GM18526 (cell line): ENCODE results near the gene FSIP1.

Experiments
- POLR2A ChIP-seq: IDR thresholded peaks from 3 replicates; pipeline ENCODE4 v1.6.1; 2011; ENCODE audit not compliant: insufficient read length; ENCODE audit errors: extremely low read depth

Gene FSIP1

DNA sequence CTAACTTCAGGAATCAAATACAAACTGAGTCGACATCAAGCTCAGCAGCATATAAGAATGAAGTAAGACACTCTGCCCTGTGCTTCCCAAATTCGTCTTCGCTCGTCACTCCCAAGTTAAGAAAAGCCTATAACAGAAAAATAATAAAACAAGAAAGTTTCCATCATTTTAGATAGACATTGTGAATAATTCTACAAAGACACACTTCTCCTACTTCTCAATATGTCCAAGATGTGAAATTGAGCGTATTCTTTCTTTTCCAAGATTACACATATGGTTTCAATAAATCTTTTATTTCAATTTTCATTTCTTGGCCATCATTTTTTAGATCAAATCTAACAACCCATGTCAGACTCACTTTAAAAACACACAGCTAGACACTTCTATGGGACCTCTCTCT, 85.1 kb downstream of the FSIP1 start:
- TF ChIP-seq POLR2A = no peak

DNA sequence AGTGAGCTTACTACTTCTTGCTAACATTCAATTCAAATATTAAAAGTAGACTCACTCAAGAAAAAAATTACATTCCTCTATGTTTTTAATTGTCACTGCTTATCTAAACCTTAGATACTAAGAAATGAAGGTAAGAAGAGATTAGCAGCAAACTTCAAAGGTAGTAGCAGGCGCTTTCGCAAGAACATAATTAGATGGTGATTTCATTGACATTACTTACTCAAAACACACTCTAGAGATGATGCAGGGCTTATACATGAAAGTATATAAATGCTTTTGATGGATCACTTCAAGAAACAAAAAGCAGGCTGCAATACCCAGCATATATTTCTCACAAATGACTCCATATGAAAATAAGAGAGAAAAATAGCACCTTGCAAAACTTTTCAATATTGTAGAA, 86.8 kb downstream of the FSIP1 start:
- TF ChIP-seq POLR2A = no peak

DNA sequence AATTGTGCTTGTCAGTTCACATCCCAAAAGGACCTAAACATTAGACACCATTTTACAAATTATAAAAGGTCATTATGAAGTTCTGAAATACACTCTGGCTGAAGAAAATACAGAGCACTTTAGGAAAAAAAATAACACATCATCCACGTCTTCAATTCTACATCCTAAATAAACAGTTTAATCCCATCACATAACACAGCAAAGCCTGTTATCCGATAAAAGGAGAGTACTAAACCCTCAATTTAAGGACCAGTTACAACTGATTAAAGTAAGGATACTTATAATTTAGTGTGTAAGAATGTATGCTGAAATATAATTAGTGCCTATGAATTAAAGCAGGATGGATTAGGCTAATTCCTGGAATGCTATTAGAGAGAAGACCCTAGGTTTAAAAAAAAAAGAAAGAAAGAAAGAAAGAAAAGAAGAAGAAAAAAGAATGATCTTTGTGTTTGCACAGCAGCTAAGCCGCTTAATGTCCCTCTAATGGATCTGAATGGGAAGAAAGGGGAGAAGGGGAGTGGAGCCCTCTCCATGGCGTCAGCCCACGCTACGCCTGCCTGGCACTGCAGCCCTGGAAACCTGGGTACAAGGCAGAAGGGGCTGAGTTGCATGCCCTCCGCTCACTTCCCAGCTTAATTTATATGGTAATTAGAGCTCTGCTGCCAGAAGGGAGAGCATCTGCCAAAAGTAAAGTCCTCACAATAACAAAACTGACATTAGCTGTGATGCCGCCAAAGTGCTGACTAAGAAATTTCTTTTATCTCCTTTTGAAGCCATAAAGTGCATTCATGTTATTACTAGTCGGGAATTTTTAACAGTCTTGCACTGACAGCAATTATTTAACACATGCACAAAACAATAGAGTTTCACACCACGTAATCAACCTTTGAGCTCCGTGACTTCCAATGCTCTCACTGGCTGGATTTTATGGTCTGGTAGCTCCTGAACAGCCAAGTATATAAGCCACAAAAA, 90.0 kb downstream of the FSIP1 start:
- no peak for TF ChIP-seq POLR2A

DNA sequence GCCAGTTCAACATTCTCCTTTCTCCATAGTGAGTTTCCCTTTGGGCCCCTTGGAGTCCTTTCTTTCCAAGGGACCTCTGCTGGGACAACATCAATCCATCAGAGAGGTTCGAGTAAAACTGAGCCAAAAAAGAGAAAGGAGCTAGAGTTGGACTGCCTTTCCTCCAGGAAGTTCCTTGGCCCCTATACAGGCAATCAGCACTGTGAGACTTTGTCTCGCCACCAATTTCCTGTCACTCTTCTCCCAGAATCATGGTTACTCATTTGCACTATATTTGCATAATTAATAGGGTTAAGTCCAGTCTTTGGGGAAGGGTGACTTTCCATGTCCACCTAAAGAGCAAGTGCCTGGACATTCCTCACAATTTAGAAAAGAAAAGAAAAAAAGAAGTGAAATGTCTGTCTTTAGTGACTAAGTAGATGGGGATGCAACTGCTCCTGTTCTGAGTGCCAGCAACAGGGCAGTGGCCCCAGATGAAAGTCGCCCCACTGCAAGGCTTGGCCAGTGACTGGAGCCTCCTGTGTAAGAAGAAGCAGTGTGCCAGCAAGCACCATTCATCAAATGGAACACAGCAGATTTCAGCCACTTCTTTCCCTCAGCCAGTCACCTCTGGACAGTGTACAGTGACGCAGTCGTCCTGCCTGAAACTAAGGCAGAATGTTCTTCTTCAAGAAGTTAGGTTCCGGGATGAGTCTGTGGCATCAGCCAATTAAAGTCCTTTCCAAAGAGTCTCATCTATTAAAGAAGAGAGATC, 91.6 kb downstream of the FSIP1 start:
- TF ChIP-seq POLR2A = no peak

DNA sequence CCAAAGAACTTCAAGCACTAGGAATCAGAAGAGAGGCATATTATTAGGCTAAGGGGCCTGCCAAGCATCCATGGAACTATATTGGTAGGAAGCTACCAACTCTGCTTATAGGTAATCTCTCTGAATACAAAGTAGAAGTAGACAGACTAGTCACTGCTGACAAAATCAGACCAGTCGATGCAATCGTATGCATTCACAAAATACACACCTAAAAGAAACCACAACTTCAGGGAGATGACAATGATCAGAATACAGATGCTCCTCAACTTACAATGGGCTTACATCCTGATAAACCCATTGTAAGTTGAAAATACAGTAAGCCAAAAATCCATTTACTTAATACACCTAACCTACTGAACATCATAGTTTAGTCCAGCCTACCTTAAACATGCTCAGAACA, 94.7 kb downstream of the FSIP1 start:
- TF ChIP-seq POLR2A = no peak

DNA sequence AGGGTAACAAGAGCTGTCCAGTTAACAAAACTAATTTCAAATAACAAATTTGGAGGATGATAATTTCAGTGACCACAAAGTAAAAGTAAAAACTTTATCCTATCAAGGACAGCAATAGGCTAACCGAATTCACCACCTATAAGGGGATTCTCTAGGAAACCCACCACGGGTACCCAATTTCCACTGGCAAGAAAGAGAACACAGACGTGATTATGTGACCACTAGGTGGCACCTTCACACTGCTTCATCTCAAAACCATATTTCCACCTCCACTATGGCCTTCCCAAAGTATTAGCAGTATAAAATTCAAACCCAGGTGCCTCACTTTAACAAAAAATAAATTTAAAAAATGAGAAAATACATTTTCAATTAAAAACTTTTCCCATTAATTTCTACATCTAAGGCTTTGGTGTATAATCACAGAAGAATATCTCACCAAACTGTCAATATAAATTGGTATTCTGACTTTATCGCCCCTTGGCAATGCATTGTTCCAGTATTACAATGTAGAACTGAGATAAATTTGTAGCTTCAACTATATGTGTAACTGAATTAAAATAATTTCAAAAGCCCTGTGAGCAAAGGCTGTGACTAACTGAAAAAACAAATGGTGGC, 96.5 kb downstream of the FSIP1 start:
- TF ChIP-seq POLR2A = no peak

DNA sequence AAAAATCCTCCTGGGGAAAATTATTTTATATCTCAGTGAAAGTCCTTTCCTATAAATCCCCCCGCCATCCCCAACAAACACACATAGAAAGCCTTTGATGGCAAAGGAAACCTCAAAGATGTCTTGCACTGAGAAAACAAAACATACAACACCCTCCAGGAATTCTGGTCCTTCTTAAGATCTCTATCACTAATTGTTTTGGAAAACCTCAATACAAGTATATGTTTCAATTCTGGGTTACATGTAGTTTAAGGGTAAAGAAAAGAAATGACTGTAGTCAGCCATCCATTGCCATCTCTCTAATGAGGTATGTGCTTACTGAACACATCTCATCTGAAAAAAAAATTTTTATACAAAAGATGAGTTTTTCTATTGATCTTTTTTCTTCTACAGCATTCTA, 97.3 kb downstream of the FSIP1 start:
- TF ChIP-seq POLR2A = no peak

DNA sequence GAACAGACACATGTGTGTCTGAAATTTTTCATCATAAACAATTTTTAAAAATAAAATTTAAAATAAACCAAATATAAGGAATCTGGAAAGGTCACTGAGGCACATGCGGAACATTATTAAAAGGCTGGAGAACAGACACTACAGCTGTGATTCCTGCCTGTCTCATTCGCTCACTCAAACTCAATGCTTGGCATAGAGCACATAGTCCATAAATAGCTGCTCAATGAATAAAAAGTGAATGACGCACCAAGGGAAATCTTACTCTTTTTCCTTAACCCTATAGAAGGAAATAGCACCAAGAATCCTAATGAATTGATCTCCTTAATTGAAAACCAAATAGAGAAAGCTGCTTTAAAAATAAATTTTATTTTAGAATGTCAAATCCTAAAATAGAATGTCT, 98.4 kb downstream of the FSIP1 start:
- TF ChIP-seq POLR2A = no peak

DNA sequence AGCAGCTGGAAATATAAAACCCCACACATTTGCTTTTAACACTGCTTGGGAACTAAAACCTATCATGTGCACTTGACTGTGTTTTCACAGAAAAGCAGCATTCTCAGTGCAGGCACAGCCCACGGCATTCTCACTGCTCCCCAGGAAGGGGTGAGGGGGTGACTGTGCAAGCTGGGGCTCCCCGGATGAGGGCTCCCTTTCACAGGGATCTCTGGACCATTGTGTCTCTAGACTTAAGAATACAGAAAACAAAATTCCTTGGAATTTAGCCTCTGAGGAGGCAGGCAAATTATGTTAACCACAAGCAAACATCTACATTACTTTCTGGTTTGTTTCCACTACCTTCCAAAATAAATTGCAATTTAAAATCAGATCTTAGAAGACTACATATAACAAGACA, 100.3 kb downstream of the FSIP1 start:
- no peak for TF ChIP-seq POLR2A

DNA sequence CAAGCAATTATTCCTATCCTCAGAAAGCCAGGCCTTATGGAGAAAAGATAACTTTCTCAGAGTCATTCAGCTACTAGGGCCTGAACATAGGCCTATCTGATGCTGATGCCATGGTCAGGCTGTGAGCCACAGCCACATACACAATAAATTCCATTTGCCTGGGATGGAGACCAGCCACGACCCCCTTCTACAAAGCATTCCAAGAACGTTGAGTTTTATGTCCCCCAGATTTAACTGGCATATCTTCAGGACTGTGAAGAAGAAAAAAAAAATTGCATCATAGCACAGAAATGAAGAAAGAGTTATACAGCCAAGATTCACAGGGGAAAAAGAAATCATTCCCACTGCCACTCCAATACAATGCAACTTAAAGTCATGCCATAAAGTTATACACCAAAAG, 101.8 kb downstream of the FSIP1 start:
- TF ChIP-seq POLR2A = no peak

DNA sequence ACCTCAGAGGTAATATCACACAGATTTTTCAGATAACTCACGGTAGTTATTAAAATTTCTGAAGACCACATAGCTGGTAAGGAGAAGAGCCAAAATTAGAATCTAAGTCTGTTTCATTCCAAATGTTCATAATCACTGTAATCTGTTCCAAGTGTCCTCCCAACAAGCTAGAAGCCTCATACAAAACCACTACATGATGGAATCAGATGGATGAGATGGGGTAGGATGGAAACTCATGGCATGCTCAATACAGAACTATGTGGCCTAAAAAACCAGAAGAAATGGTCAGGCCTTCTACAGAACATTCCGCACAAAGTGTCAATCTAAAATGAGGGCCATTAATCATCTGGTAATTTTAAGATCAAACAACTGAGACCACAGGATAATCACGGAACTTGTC, 110.0 kb downstream of the FSIP1 start:
- no peak for TF ChIP-seq POLR2A

DNA sequence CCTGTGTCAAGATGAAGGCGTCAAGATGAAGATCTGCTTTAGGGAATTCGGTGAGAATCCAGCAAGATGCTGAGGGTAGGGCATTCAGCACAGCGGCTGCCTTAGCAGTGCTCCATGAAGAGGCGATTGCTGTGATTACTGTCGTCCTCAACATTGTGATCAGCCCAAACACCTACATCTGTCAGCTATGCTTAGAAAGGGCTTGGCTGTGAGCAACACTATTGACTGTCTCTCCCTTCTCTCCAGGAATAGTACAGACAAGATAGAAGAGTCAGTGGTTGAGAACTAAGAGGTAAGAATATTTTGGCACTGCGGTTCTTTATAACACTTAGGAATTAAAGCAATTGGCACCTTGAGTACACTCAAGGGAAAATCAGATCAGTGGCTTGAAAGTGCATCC, 110.5 kb downstream of the FSIP1 start:
- no peak for TF ChIP-seq POLR2A

DNA sequence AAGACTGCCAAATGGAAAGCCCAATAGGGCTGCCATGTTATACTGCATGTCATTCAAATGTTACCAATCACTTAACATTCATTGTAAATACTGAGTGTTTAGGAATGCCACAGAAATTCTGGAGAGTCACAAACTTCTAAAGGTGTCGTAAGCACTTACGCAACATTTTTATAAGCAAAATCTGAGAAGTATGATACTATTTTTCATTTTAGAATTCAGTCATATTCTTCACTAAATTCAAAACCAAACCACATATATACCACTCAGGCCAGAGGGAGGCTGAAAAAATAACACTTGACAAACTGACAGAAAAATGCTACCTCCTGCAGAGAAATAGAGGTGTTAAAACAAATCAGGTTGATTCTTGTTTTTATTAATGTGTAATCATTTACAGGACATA, 112.0 kb downstream of the FSIP1 start:
- no peak for TF ChIP-seq POLR2A

DNA sequence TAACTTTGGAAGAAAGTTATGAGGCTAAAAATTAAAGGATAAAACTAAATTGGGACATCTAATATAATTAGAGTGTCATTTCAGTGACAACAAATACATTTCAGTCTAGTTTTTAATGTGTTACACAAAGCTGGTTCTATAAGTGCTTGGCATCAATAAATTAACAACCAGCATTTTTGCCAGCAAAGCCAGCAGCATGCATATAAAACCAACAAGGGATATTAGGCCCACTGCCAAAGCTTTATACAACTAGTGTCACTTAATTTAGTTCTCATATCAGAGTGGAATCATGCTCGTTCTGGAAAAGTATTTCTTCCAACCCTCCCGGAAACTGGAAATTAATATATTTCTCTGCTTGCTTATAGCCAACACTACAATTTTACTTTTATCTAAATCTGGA, 113.0 kb downstream of the FSIP1 start:
- no peak for TF ChIP-seq POLR2A

DNA sequence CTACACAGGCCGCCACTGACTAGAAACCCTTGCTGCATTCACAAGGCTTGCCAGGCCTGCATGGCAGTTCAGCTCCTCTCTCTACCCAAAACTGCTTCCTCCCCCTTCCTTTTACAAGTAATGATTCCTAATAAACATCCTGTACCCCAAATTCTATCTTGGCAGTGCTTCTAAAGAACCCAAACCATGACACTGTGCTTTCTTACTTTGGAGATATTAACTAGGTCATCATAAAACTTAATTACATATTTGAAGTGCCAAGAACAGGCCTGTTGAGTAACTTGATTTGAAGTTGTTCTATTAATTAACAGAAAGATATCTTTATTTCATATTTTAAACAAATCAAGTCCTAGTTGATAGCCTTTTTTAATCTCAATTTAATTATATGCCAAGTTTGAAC, 113.4 kb downstream of the FSIP1 start:
- TF ChIP-seq POLR2A = no peak

DNA sequence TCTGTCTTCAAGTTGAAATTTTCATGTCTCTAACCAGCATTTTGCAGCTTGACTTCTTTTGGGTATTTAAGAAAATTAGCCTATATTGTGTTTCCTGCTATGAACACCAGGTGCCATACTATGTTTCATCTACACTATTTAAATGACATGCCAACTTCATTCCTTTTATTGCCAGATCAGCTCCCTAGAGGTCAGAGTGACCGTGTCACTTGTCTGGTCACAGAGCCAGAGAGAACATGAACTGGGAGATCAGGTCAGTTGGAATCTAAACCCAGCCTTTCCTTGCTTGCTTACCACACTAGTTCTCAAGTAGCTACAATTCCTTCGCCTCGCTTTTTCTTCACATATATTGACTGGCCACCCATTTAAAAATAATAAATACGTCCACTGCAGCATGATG, 114.2 kb downstream of the FSIP1 start:
- no peak for TF ChIP-seq POLR2A

DNA sequence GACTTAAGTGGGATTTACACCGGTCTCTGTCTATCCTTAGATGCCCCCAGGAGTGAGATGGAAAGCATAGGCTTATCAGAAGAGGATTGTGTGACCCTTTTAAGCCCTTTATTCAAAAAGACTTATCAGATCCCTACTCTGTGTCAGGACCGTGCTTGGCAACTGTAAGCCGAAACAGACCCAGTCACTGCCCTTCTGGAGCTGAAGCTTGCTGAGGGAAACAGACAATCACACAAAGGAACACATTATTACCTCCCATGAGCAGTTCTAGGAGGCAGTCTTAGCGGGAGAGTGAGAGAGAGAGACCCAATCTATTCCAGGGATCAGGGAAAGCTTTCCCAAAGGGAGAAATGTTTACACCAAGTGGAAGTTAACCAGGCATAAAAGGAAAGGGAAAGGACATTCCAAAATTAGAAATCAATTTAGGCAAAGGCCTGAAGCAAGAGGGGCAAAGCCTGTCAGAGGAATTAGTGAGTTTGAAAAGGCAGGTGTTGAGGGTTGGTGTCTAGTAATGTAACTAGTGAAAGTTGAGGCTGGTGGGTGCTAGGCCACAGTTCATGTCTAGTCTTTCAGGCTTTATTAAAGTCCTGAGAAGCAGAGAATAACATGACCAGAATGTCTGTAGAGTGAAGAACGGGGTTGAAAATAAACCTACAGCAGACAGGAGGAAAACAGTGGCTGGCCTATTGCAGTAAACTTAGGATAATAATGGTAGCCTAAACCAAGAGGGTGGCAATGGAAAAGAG, 115.1 kb downstream of the FSIP1 start:
- TF ChIP-seq POLR2A = no peak
